ENCODE results near the gene BSDC1.

Gene BSDC1

GRCh38 chr1:32336963-32337675, 57.1 kb downstream of the BSDC1 start:
- no peak for DNase-seq (ENCODE audit: extremely low spot score)
- no peak for TF ChIP-seq BHLHE40 (IDR thresholded peaks at IDR 0.05; ENCODE audit: borderline replicate concordance)
- TF ChIP-seq FOXM1 (IDR thresholded peaks at IDR 0.05; ENCODE audit: borderline replicate concordance), result no peak
- no peak for TF ChIP-seq FOXK2 (IDR thresholded peaks at IDR 0.05)
- no peak for TF ChIP-seq SP1 (IDR thresholded peaks at IDR 0.05)
- TF ChIP-seq ELF4 (IDR thresholded peaks at IDR 0.05), result no peak
- TF ChIP-seq CTBP1 (IDR thresholded peaks at IDR 0.05; ENCODE audit: borderline replicate concordance), result no peak
- no peak for TF ChIP-seq TARDBP (IDR thresholded peaks at IDR 0.05)
- TF ChIP-seq ZNF384 (IDR thresholded peaks at IDR 0.05), result no peak
- TF ChIP-seq NFRKB (IDR thresholded peaks at IDR 0.05), result no peak
- no peak for TF ChIP-seq SUZ12 (IDR thresholded peaks at IDR 0.05)
- TF ChIP-seq PKNOX1 (IDR thresholded peaks at IDR 0.05), result no peak
- no peak for TF ChIP-seq L3MBTL2 (conservative IDR thresholded peaks at IDR 0.05)
- no peak for TF ChIP-seq FOXA1 (IDR thresholded peaks at IDR 0.05)
- no peak for TF ChIP-seq ARNT (IDR thresholded peaks at IDR 0.05)
- TF ChIP-seq HDGF (IDR thresholded peaks at IDR 0.05; ENCODE audit: borderline replicate concordance), result no peak
- TF ChIP-seq LEF1 (IDR thresholded peaks at IDR 0.05; ENCODE audit: borderline replicate concordance), result no peak
- POLR2A ChIA-PET, result interaction anchor here (0.7 to 2.2 kb wide), 4 partner anchors 12 to 89 kb away, joined by 3 to 33 read pairs (median 5); no protein-coding TSS in a partner anchor
- CTCF ChIA-PET, result no interaction called here

- ChIA-PET POLR2A (interaction anchor here (0.6 to 2.2 kb wide), 11 partner anchors 8 to 88 kb away, joined by 3 to 33 read pairs (median 6); partner anchors contain the start of genes BSDC1 and HDAC1), CTCF (interaction anchor here (0.9 kb wide), 1 partner anchor 16 kb away, joined by 3 read pairs; no protein-coding TSS in a partner anchor)
- DNase-seq (ENCODE audit: extremely low spot score), result no peak
- TF ChIP-seq FOXA1 (IDR thresholded peaks at IDR 0.05) (no peak), SUZ12 (IDR thresholded peaks at IDR 0.05) (no peak), FOXM1 (IDR thresholded peaks at IDR 0.05; ENCODE audit: borderline replicate concordance) (no peak), CTBP1 (IDR thresholded peaks at IDR 0.05; ENCODE audit: borderline replicate concordance) (no peak), ZNF384 (IDR thresholded peaks at IDR 0.05) (no peak), PKNOX1 (IDR thresholded peaks at IDR 0.05) (no peak), FOXK2 (IDR thresholded peaks at IDR 0.05) (no peak), LEF1 (IDR thresholded peaks at IDR 0.05; ENCODE audit: borderline replicate concordance) (no peak), NFRKB (IDR thresholded peaks at IDR 0.05) (no peak), BHLHE40 (IDR thresholded peaks at IDR 0.05; ENCODE audit: borderline replicate concordance) (no peak), SP1 (IDR thresholded peaks at IDR 0.05) (no peak), TARDBP (IDR thresholded peaks at IDR 0.05) (no peak), HDGF (IDR thresholded peaks at IDR 0.05; ENCODE audit: borderline replicate concordance) (no peak), L3MBTL2 (conservative IDR thresholded peaks at IDR 0.05) (no peak), ARNT (IDR thresholded peaks at IDR 0.05) (no peak), ELF4 (IDR thresholded peaks at IDR 0.05) (no peak)
Measured at GRCh38 chr1:32336591-32336932, 57.7 kb downstream of the BSDC1 start.

GRCh38 chr1:32335790-32336590, 58.3 kb downstream of the BSDC1 start, which contains the start of gene MARCKSL1:
Gene MARCKSL1 (minus strand): TSS chr1:32336233. CDS start chr1:32336033, 200 bp downstream.
- CTCF ChIA-PET, result interaction anchor here (0.6 to 0.9 kb wide), 2 partner anchors 17 to 90 kb away, joined by 3 read pairs; no protein-coding TSS in a partner anchor
- POLR2A ChIA-PET, result interaction anchor here (0.6 to 2.2 kb wide), 11 partner anchors 9 to 88 kb away, joined by 3 to 33 read pairs (median 6); partner anchors contain the start of genes BSDC1 and HDAC1
- TF ChIP-seq SP1 (IDR thresholded peaks at IDR 0.05), result no peak
- TF ChIP-seq LEF1 (IDR thresholded peaks at IDR 0.05; ENCODE audit: borderline replicate concordance), result peak; percentile 80; the same call in 1 of the 2 replicates
- peak; percentile 93 for DNase-seq (ENCODE audit: extremely low spot score)

- TF ChIP-seq FOXM1 (IDR thresholded peaks at IDR 0.05; ENCODE audit: borderline replicate concordance) (no peak), SP1 (IDR thresholded peaks at IDR 0.05) (no peak), BHLHE40 (IDR thresholded peaks at IDR 0.05; ENCODE audit: borderline replicate concordance) (no peak), ELF4 (IDR thresholded peaks at IDR 0.05) (no peak), TARDBP (IDR thresholded peaks at IDR 0.05) (no peak), PKNOX1 (IDR thresholded peaks at IDR 0.05) (no peak), SUZ12 (IDR thresholded peaks at IDR 0.05) (no peak), ARNT (IDR thresholded peaks at IDR 0.05) (no peak), NFRKB (IDR thresholded peaks at IDR 0.05) (no peak), L3MBTL2 (conservative IDR thresholded peaks at IDR 0.05) (no peak), FOXK2 (IDR thresholded peaks at IDR 0.05) (no peak), FOXA1 (IDR thresholded peaks at IDR 0.05) (no peak)
- no peak for DNase-seq (ENCODE audit: extremely low spot score)
- CTCF ChIA-PET, result interaction anchor here (0.6 to 0.9 kb wide), 2 partner anchors 17 to 89 kb away, joined by 3 read pairs; no protein-coding TSS in a partner anchor
- POLR2A ChIA-PET, result interaction anchor here (1.1 to 2.2 kb wide), 8 partner anchors 10 to 87 kb away, joined by 3 to 33 read pairs (median 8); partner anchors contain the start of genes BSDC1 and HDAC1
Measured at GRCh38 chr1:32335535-32335789, 58.8 kb downstream of the BSDC1 start.

GRCh38 chr1:32334864-32335534, 59.2 kb downstream of the BSDC1 start:
- ChIA-PET CTCF (interaction anchor here (0.6 kb wide), 1 partner anchor 89 kb away, joined by 3 read pairs; no protein-coding TSS in a partner anchor), POLR2A (interaction anchor here (1.0 to 2.2 kb wide), 6 partner anchors 10 to 60 kb away, joined by 4 to 33 read pairs (median 10); partner anchors contain the start of genes BSDC1 and HDAC1)
- peak; percentile 61; the same call in 1 of the 2 replicates for TF ChIP-seq FOXM1 (IDR thresholded peaks at IDR 0.05; ENCODE audit: borderline replicate concordance)
- TF ChIP-seq SUZ12 (IDR thresholded peaks at IDR 0.05), result no peak
- 0 out of 2 replicates have a peak, but pooled peaks have one; percentile 36 for TF ChIP-seq LEF1 (IDR thresholded peaks at IDR 0.05; ENCODE audit: borderline replicate concordance)
- DNase-seq (ENCODE audit: extremely low spot score), result peak; percentile 80

All from HEK293T (cell line).